IPS-11a (cell line): ENCODE measurements around the gene APOA1.
A peak's percentile ranks its signal among the peaks of the same experiment; 100 is the strongest.
"Not testable (repeated sequence)": the region's sequence is repeated elsewhere in the genome, so short reads cannot be mapped to it uniquely, and the experiment has no call there.

Experiments used
- H3K4me3 ChIP-seq: one replicate; pipeline ENCODE4 v1.5.1; 2013; ENCODE audit warnings: low read depth, low read length, control low read depth

APOA1 gene

GRCh38 chr11:116835042-116835772 is 2.2 kb downstream of the APOA1 start:
- peak overlapping the region; percentile 43 for H3K4me3 ChIP-seq

- not testable (repeated sequence) for H3K4me3 ChIP-seq
These were observed 2.8 kb downstream of the APOA1 start for GRCh38 chr11:116834535-116835041.

DNA sequence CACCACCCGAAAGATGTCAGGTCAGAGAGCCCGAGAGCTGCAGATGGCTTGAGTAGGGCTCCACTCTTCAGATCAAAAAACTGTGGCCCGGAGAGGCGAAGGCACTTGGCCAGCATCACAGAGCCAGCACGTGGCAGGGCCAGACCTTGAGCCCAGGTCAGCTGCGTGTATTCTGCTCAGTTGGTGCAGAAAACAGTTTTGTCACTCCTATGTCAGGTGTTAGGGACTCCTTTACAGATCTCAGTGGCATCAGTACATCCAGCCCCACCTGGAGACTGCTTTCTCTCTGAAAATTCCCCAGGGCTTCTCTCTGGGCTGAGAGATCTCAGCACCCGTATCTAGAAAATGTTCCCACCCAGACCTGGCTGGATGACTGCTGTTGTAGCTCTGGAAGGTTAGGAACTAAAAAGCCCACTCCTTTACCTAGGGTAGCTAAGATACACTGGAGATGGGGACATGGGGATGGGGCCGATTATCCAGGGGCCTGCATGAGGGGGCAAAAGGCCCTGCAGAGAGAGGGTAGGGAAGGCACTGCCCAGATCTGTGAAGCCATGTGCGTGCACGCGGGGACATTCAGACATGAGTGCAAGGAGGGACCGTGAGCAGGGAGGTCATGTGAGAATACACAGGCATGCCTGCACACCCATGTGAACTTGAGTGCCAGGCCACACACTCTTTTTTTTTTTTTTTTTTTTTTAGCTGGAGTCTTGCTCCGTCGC is 3.4 kb downstream of the APOA1 start:
- H3K4me3 ChIP-seq: no peak overlapping the region

DNA sequence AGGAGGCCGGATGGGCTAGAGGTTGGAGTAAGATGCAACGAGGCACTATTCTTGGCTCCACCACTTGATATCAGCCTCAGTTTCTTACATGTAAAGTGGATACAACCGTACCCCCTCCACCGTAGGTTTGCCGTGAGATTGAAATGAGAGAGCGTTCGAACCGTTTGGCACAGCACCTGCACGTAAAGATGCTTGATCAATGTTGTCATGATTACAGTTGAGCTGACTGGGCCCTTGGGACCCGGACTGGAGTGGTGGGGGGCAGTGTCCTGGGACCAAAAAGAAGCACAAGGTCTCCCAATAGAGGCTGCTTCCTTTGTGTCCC is 4.0 kb downstream of the APOA1 start:
- no peak overlapping the region for H3K4me3 ChIP-seq

DNA sequence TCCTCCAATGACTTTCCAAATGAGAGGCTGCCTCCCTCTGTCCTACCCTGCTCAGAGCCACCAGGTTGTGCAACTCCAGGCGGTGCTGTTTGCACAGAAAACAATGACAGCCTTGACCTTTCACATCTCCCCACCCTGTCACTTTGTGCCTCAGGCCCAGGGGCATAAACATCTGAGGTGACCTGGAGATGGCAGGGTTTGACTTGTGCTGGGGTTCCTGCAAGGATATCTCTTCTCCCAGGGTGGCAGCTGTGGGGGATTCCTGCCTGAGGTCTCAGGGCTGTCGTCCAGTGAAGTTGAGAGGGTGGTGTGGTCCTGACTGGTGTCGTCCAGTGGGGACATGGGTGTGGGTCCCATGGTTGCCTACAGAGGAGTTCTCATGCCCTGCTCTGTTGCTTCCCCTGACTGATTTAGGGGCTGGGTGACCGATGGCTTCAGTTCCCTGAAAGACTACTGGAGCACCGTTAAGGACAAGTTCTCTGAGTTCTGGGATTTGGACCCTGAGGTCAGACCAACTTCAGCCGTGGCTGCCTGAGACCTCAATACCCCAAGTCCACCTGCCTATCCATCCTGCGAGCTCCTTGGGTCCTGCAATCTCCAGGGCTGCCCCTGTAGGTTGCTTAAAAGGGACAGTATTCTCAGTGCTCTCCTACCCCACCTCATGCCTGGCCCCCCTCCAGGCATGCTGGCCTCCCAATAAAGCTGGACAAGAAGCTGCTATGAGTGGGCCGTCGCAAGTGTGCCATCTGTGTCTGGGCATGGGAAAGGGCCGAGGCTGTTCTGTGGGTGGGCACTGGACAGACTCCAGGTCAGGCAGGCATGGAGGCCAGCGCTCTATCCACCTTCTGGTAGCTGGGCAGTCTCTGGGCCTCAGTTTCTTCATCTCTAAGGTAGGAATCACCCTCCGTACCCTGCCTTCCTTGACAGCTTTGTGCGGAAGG is 4.8 kb downstream of the APOA1 start:
- no peak overlapping the region for H3K4me3 ChIP-seq

DNA sequence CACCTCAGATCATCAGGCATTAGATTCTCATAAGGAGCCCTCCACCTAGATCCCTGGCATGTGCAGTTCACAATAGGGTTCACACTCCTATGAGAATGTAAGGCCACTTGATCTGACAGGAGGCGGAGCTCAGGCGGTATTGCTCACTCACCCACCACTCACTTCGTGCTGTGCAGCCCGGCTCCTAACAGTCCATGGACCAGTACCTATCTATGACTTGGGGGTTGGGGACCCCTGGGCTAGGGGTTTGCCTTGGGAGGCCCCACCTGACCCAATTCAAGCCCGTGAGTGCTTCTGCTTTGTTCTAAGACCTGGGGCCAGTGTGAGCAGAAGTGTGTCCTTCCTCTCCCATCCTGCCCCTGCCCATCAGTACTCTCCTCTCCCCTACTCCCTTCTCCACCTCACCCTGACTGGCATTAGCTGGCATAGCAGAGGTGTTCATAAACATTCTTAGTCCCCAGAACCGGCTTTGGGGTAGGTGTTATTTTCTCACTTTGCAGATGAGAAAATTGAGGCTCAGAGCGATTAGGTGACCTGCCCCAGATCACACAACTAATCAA is 5.6 kb downstream of the APOA1 start:
- no peak overlapping the region for H3K4me3 ChIP-seq

DNA sequence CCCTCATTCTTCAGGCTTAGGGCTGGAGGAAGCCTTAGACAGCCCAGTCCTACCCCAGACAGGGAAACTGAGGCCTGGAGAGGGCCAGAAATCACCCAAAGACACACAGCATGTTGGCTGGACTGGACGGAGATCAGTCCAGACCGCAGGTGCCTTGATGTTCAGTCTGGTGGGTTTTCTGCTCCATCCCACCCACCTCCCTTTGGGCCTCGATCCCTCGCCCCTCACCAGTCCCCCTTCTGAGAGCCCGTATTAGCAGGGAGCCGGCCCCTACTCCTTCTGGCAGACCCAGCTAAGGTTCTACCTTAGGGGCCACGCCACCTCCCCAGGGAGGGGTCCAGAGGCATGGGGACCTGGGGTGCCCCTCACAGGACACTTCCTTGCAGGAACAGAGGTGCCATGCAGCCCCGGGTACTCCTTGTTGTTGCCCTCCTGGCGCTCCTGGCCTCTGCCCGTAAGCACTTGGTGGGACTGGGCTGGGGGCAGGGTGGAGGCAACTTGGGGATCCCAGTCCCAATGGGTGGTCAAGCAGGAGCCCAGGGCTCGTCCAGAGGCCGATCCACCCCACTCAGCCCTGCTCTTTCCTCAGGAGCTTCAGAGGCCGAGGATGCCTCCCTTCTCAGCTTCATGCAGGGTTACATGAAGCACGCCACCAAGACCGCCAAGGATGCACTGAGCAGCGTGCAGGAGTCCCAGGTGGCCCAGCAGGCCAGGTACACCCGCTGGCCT is 7.1 kb downstream of the APOA1 start:
- H3K4me3 ChIP-seq: no peak overlapping the region

GRCh38 chr11:116829525-116830183 is 7.8 kb downstream of the APOA1 start, which contains the start of gene APOC3:
Gene APOC3 (plus strand): TSS chr11:116829907. CDS start chr11:116830583, 676 bp downstream.
- H3K4me3 ChIP-seq: no peak within 1 kb of the TSS

DNA sequence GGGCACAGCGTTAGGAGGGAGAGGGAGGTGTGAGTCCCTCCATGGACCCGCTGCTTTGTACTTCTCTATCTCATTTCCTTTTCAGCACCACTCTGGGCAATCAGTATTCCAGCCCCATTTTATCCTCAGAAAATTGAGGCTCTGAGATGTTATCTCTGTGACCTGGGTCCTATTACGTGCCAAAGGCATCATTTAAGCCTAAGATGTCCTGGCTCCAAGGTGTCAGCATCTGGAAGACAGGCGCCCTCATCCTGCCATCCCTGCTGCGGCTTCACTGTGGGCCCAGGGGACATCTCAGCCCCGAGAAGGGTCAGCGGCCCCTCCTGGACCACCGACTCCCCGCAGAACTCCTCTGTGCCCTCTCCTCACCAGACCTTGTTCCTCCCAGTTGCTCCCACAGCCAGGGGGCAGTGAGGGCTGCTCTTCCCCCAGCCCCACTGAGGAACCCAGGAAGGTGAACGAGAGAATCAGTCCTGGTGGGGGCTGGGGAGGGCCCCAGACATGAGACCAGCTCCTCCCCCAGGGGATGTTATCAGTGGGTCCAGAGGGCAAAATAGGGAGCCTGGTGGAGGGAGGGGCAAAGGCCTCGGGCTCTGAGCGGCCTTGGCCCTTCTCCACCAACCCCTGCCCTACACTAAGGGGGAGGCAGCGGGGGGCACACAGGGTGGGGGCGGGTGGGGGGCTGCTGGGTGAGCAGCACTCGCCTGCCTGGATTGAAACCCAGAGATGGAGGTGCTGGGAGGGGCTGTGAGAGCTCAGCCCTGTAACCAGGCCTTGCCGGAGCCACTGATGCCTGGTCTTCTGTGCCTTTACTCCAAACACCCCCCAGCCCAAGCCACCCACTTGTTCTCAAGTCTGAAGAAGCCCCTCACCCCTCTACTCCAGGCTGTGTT is 8.5 kb downstream of the APOA1 start:
- H3K4me3 ChIP-seq: no peak overlapping the region

DNA sequence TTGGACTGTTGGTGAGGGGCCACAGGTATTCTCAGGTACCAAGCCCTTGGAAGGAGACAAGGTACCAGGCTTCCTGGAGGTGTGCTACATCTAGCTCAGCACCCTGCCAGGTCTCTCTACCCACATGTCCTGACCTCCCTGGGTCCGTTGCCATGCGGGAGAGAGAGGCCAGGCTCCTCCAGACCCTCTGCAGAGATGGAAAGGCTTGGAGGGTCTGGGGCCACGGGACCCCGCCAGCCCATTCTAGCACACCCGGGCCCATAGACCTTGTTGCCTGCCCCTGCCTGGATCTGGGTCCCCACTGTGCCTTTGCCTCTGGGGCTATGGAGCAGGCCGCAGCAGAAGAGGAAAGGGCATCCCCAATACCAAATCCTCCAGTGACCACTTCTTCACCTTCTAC is 10.0 kb downstream of the APOA1 start:
- no peak overlapping the region for H3K4me3 ChIP-seq

GRCh38 chr11:116826751-116827431 is 10.5 kb downstream of the APOA1 start:
- no peak overlapping the region for H3K4me3 ChIP-seq

DNA sequence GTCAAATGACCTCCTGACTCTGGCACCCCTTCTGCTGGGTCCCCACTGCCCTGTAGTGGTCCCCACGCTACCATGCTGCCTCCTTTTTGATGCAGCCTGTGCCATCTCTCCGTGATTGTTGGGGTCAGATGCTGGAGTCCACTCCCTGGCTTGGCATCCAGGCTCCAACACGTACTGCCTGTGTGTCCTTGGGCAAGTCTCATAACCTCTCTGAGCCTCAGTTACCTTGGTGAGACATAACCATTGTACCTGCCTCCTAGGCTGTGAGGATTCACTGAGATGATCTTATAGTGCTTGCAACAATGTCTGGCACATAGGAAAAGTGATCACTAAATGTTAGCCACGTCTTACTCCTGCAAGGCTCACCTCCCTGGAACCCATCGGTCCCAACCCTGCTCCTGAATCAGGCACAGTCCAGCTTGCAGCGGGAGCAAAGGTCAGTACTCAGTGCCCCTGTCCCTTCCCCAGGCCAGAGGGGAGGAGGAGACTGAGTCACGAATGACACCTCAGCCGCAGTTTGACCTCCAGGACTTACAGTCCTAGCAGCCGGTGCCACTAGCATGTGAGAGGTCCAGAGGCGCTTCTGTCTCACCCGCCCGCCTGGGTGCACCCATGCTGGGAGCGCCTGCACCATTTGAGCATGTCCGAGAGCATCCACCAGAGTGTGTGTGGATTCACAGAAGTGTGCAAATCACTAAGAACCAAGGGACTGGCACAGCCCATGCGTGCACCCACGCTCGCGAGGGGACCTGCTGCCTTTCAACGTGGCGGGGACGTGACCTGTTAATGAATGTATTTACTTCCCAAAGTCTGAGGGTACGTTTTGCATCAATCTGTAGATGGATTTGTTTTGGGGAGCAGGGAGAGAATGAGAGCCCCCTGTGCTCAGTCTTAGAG is 11.3 kb downstream of the APOA1 start:
- H3K4me3 ChIP-seq: no peak overlapping the region

GRCh38 chr11:116825434-116825833 is 12.0 kb downstream of the APOA1 start:
- no peak overlapping the region for H3K4me3 ChIP-seq

GRCh38 chr11:116823031-116823843 is 14.2 kb downstream of the APOA1 start, which contains the start of gene APOA4:
Gene APOA4 (minus strand): TSS chr11:116823304. CDS start chr11:116823191, 113 bp downstream.
- no peak within 1 kb of the TSS for H3K4me3 ChIP-seq

- no peak overlapping the region for H3K4me3 ChIP-seq
These were observed 14.8 kb downstream of the APOA1 start for GRCh38 chr11:116822575-116822974.
